ENCODE results near the gene ANO6.
"Not testable (repeated sequence)": the region's sequence is repeated elsewhere in the genome, so short reads cannot be mapped to it uniquely, and the experiment has no call there.

Gene ANO6

GRCh38 chr12:45242180-45242579 lies 26.3 kb downstream of the ANO6 start:
- H3K27me3 Mint-ChIP-seq = no peaks in the 10 kb centered on the region
- H3K9me3 Mint-ChIP-seq = peaks cover 1% of the 10 kb centered on the region
- peaks cover 13% of the 10 kb centered on the region for H3K4me1 Mint-ChIP-seq
- CTCF ChIA-PET = no interaction called here
- no peak for DNase-seq
- H3K4me3 Mint-ChIP-seq = no peak overlapping the region
- peaks cover 5% of the 10 kb centered on the region for H3K36me3 Mint-ChIP-seq
- no peak overlapping the region for H3K27ac Mint-ChIP-seq

GRCh38 chr12:45243963-45244362 lies 28.1 kb downstream of the ANO6 start:
- Mint-ChIP-seq H3K9me3 (peaks cover 1% of the 10 kb centered on the region), H3K27me3 (no peaks in the 10 kb centered on the region), H3K27ac (no peak overlapping the region), H3K4me1 (peaks cover 13% of the 10 kb centered on the region), H3K4me3 (no peak overlapping the region), H3K36me3 (peaks cover 2% of the 10 kb centered on the region)
- DNase-seq = no peak
- CTCF ChIA-PET = interaction anchor here (1.0 kb wide), 1 partner anchor 146 kb away, joined by 3 read pairs; no protein-coding TSS in a partner anchor

GRCh38 chr12:45244561-45245343 lies 28.9 kb downstream of the ANO6 start:
- peaks cover 13% of the 10 kb centered on the region for H3K4me1 Mint-ChIP-seq
- peaks cover 4% of the 10 kb centered on the region for H3K36me3 Mint-ChIP-seq
- no peaks in the 10 kb centered on the region for H3K27me3 Mint-ChIP-seq
- H3K4me3 Mint-ChIP-seq = no peak overlapping the region
- H3K9me3 Mint-ChIP-seq = peaks cover 1% of the 10 kb centered on the region
- no peak for DNase-seq
- CTCF ChIA-PET = interaction anchor here (0.6 to 1.6 kb wide), 3 partner anchors 9 to 74 kb away, joined by 3 to 5 read pairs (median 3); no protein-coding TSS in a partner anchor
- no peak overlapping the region for H3K27ac Mint-ChIP-seq

GRCh38 chr12:45246236-45246635 lies 30.3 kb downstream of the ANO6 start:
- CTCF ChIA-PET = interaction anchor here (1.4 kb wide), 1 partner anchor 76 kb away, joined by 3 read pairs; no protein-coding TSS in a partner anchor
- no peak overlapping the region for H3K27ac Mint-ChIP-seq
- H3K4me3 Mint-ChIP-seq = no peak overlapping the region
- H3K36me3 Mint-ChIP-seq = peaks cover 4% of the 10 kb centered on the region
- DNase-seq = no peak
- peaks cover 13% of the 10 kb centered on the region for H3K4me1 Mint-ChIP-seq
- H3K9me3 Mint-ChIP-seq = peaks cover 1% of the 10 kb centered on the region
- H3K27me3 Mint-ChIP-seq = no peaks in the 10 kb centered on the region

GRCh38 chr12:45247589-45247988 lies 31.7 kb downstream of the ANO6 start:
- no peaks in the 10 kb centered on the region for H3K27me3 Mint-ChIP-seq
- peaks cover 1% of the 10 kb centered on the region for H3K36me3 Mint-ChIP-seq
- no peak overlapping the region for H3K4me3 Mint-ChIP-seq
- CTCF ChIA-PET = no interaction called here
- no peak overlapping the region for H3K27ac Mint-ChIP-seq
- peaks cover 11% of the 10 kb centered on the region for H3K4me1 Mint-ChIP-seq
- no peaks in the 10 kb centered on the region for H3K9me3 Mint-ChIP-seq
- no peak for DNase-seq

GRCh38 chr12:45248095-45248494 lies 32.2 kb downstream of the ANO6 start:
- H3K9me3 Mint-ChIP-seq = no peaks in the 10 kb centered on the region
- H3K27ac Mint-ChIP-seq = no peak overlapping the region
- H3K27me3 Mint-ChIP-seq = no peaks in the 10 kb centered on the region
- peaks cover 11% of the 10 kb centered on the region for H3K4me1 Mint-ChIP-seq
- no peak overlapping the region for H3K4me3 Mint-ChIP-seq
- no peak for DNase-seq
- CTCF ChIA-PET = interaction anchor here (0.7 kb wide), 1 partner anchor 313 kb away, joined by 3 read pairs; no protein-coding TSS in a partner anchor
- peaks cover 1% of the 10 kb centered on the region for H3K36me3 Mint-ChIP-seq

- Mint-ChIP-seq H3K36me3 (peaks cover 3% of the 10 kb centered on the region), H3K4me3 (no peak overlapping the region), H3K27ac (no peak overlapping the region), H3K27me3 (no peaks in the 10 kb centered on the region), H3K9me3 (no peaks in the 10 kb centered on the region), H3K4me1 (peaks cover 10% of the 10 kb centered on the region)
- CTCF ChIA-PET = no interaction called here
- DNase-seq = no peak
These were observed 38.4 kb downstream of the ANO6 start for GRCh38 chr12:45254254-45254653.

GRCh38 chr12:45256721-45257120 lies 40.8 kb downstream of the ANO6 start:
- H3K9me3 Mint-ChIP-seq = no peaks in the 10 kb centered on the region
- CTCF ChIA-PET = interaction anchor here (0.7 to 0.8 kb wide), 2 partner anchors 21 to 112 kb away, joined by 3 to 5 read pairs; no protein-coding TSS in a partner anchor
- no peak overlapping the region for H3K27ac Mint-ChIP-seq
- peaks cover 21% of the 10 kb centered on the region for H3K4me1 Mint-ChIP-seq
- H3K36me3 Mint-ChIP-seq = peaks cover 2% of the 10 kb centered on the region
- DNase-seq = no peak
- H3K4me3 Mint-ChIP-seq = no peak overlapping the region
- no peaks in the 10 kb centered on the region for H3K27me3 Mint-ChIP-seq

GRCh38 chr12:45257185-45257930 lies 41.5 kb downstream of the ANO6 start:
- Mint-ChIP-seq H3K4me3 (no peak overlapping the region), H3K4me1 (peaks cover 21% of the 10 kb centered on the region), H3K9me3 (no peaks in the 10 kb centered on the region), H3K27me3 (no peaks in the 10 kb centered on the region), H3K36me3 (peaks cover 2% of the 10 kb centered on the region), H3K27ac (no peak overlapping the region)
- CTCF ChIA-PET = interaction anchor here (0.7 to 0.8 kb wide), 2 partner anchors 20 to 111 kb away, joined by 3 to 5 read pairs; no protein-coding TSS in a partner anchor
- no peak for DNase-seq

- no peak for DNase-seq
- Mint-ChIP-seq H3K9me3 (no peaks in the 10 kb centered on the region), H3K27me3 (no peaks in the 10 kb centered on the region), H3K4me3 (no peak overlapping the region), H3K27ac (no peak overlapping the region), H3K36me3 (peaks cover 2% of the 10 kb centered on the region), H3K4me1 (peaks cover 21% of the 10 kb centered on the region)
- CTCF ChIA-PET = no interaction called here
These were observed 43.8 kb downstream of the ANO6 start for GRCh38 chr12:45259675-45260074.

- Mint-ChIP-seq H3K27me3 (no peaks in the 10 kb centered on the region), H3K27ac (no peak overlapping the region), H3K4me3 (no peak overlapping the region), H3K36me3 (peaks cover 2% of the 10 kb centered on the region), H3K4me1 (peaks cover 21% of the 10 kb centered on the region), H3K9me3 (no peaks in the 10 kb centered on the region)
- CTCF ChIA-PET = no interaction called here
- DNase-seq = no peak
These were observed 44.4 kb downstream of the ANO6 start for GRCh38 chr12:45260104-45260815.

GRCh38 chr12:45260854-45261253 lies 45.0 kb downstream of the ANO6 start:
- CTCF ChIA-PET = no interaction called here

GRCh38 chr12:45262185-45262584 lies 46.3 kb downstream of the ANO6 start:
- H3K9me3 Mint-ChIP-seq, H3K36me3 Mint-ChIP-seq, H3K27me3 Mint-ChIP-seq, DNase-seq, H3K4me3 Mint-ChIP-seq, H3K27ac Mint-ChIP-seq, CTCF ChIA-PET: not testable (repeated sequence)
- peaks cover 18% of the 10 kb centered on the region for H3K4me1 Mint-ChIP-seq

More at GRCh38 chr12:45260854-45261253, 45.0 kb downstream of the ANO6 start:
- H3K27ac Mint-ChIP-seq = no peak overlapping the region
- peaks cover 2% of the 10 kb centered on the region for H3K36me3 Mint-ChIP-seq
- H3K4me3 Mint-ChIP-seq = no peak overlapping the region
- no peak for DNase-seq
- no peaks in the 10 kb centered on the region for H3K27me3 Mint-ChIP-seq
- peaks cover 21% of the 10 kb centered on the region for H3K4me1 Mint-ChIP-seq
- H3K9me3 Mint-ChIP-seq = no peaks in the 10 kb centered on the region

- peaks cover 15% of the 10 kb centered on the region for H3K4me1 Mint-ChIP-seq
- CTCF ChIA-PET = no interaction called here
- no peak for DNase-seq
- no peak overlapping the region for H3K4me3 Mint-ChIP-seq
- peaks cover 2% of the 10 kb centered on the region for H3K36me3 Mint-ChIP-seq
- H3K9me3 Mint-ChIP-seq = no peaks in the 10 kb centered on the region
- H3K27ac Mint-ChIP-seq = no peak overlapping the region
- H3K27me3 Mint-ChIP-seq = no peaks in the 10 kb centered on the region
These were observed 47.7 kb downstream of the ANO6 start for GRCh38 chr12:45263587-45263986.
